Brain microvascular endothelial cell (primary cell): Measurements from ENCODE around the gene ASAH2.
"Not testable (repeated sequence)": the region's sequence is repeated elsewhere in the genome, so short reads cannot be mapped to it uniquely, and the experiment has no call there.

Source experiments
- DNase-seq: peaks from one replicate; pipeline ENCODE4 v3.0.0-alpha.2; 2020
- H3K27ac ChIP-seq: fragments of 250-450 bp; sonication (Bioruptor Pico); 2 replicates; pipeline ENCODE4 v1.5.1; 2020; ENCODE audit warnings: mild to moderate bottlenecking, moderate library complexity
- H3K27me3 ChIP-seq: fragments of 250-450 bp; sonication (Bioruptor Pico); replicated peaks from 2 replicates; pipeline ENCODE4 v1.5.1; 2020; ENCODE audit warnings: mild to moderate bottlenecking
- H3K36me3 ChIP-seq: fragments of 250-450 bp; sonication (Bioruptor Pico); replicated peaks from 2 replicates; pipeline ENCODE4 v1.5.1; 2020; ENCODE audit warnings: mild to moderate bottlenecking
- H3K4me3 ChIP-seq: 2 replicates; pipeline ENCODE4 v1.5.1; 2011; ENCODE audit warnings: low read depth, mild to moderate bottlenecking, control low read depth, low read length, moderate library complexity
- CTCF ChIP-seq: IDR thresholded peaks from 2 replicates; pipeline ENCODE4 v1.5.1; 2011; ENCODE audit warnings: low read depth, mild to moderate bottlenecking, moderate library complexity, low read length, control low read depth, inconsistent platforms; ENCODE audit errors: missing control alignments
- in situ Hi-C: cut with HindIII; loops from 2 replicates; pipeline ENCODE4 v1.10.0; 2017; ENCODE audit warnings: low sequenced_read_pairs, low pct_ligation_motif_present

The ASAH2 gene

GRCh38 chr10:50248598-50248997 is 2.7 kb downstream of the ASAH2 start:
- no peak for DNase-seq
- H3K27ac ChIP-seq, result no peak overlapping the region
- H3K27me3 ChIP-seq, result peaks cover 29% of the 10 kb centered on the region
- in situ Hi-C loops, result no loop called here
- no peak overlapping the region for H3K4me3 ChIP-seq
- TF ChIP-seq CTCF, result no peak
- no peaks in the 10 kb centered on the region for H3K36me3 ChIP-seq

- no peak for DNase-seq
- Histone ChIP-seq H3K36me3 (no peaks in the 10 kb centered on the region), H3K27me3 (peaks cover 28% of the 10 kb centered on the region), H3K27ac (no peak overlapping the region), H3K4me3 (no peak overlapping the region)
- TF ChIP-seq CTCF, result no peak
- in situ Hi-C loops, result no loop called here
These were observed 3.3 kb downstream of the ASAH2 start for GRCh38 chr10:50248062-50248461.

- in situ Hi-C loops, result no loop called here
- Histone ChIP-seq H3K27me3 (peaks cover 21% of the 10 kb centered on the region), H3K27ac (no peak overlapping the region), H3K36me3 (no peaks in the 10 kb centered on the region), H3K4me3 (no peak overlapping the region)
- no peak for DNase-seq
- TF ChIP-seq CTCF, result no peak
These were observed 7.1 kb downstream of the ASAH2 start for GRCh38 chr10:50244201-50244600.

- DNase-seq, result no peak
- TF ChIP-seq CTCF, result no peak
- in situ Hi-C loops, result no loop called here
- Histone ChIP-seq H3K27ac (no peak overlapping the region), H3K27me3 (peaks cover 23% of the 10 kb centered on the region), H3K4me3 (no peak overlapping the region), H3K36me3 (no peaks in the 10 kb centered on the region)
These were observed 8.5 kb downstream of the ASAH2 start for GRCh38 chr10:50242777-50243176.

GRCh38 chr10:50241478-50241877 is 9.8 kb downstream of the ASAH2 start:
- in situ Hi-C loops, DNase-seq, H3K36me3 ChIP-seq, H3K4me3 ChIP-seq, H3K27ac ChIP-seq: not testable (repeated sequence)
- peaks cover 24% of the 10 kb centered on the region for H3K27me3 ChIP-seq

GRCh38 chr10:50234486-50234885 is 16.8 kb downstream of the ASAH2 start:
- TF ChIP-seq CTCF, result no peak
- DNase-seq, result no peak
- H3K27me3 ChIP-seq, result peaks cover 27% of the 10 kb centered on the region
- in situ Hi-C loops, result no loop called here
- no peaks in the 10 kb centered on the region for H3K36me3 ChIP-seq
- H3K27ac ChIP-seq, result no peak overlapping the region
- H3K4me3 ChIP-seq, result no peak overlapping the region
